Activated T-helper 1 cell treated with anti-CD3 and anti-CD28 coated beads, Interleukin-2, amount 50 U/mL, for 16 hours (primary cell): ENCODE results near the gene APOL5.
"Not testable (repeated sequence)": the region's sequence is repeated elsewhere in the genome, so short reads cannot be mapped to it uniquely, and the experiment has no call there.

ENCODE experiments used
- DNase-seq, 2 donors: peaks; one replicate each; pipeline ENCODE4 v3.0.0-alpha.2; 2020; ENCODE audit warnings: low read depth in 1 of 2, low spot score in 1 of 2

APOL5 gene

DNA sequence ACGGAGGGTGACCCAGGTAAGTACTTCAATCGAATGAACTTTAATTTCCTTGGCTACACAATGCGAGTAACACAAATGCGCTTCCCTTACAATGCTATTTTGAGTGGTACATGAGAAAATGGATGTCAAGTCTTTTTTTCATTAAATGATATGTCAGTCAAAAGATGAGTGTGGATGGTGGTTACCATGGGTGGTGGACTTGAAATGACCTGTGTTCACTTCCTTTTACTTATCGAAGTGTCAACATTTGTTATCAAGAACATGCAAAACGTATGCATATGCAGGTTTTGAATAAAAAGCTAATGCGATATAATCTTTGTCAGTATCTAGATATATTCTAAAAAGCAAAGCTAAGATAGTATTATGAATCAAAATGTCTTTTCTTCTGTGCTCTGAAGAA lies 8.8 kb upstream of the APOL5 start:
- DNase-seq: no peak

GRCh38 chr22:35711336-35711735 lies 6.3 kb upstream of the APOL5 start:
- DNase-seq: no peak

DNA sequence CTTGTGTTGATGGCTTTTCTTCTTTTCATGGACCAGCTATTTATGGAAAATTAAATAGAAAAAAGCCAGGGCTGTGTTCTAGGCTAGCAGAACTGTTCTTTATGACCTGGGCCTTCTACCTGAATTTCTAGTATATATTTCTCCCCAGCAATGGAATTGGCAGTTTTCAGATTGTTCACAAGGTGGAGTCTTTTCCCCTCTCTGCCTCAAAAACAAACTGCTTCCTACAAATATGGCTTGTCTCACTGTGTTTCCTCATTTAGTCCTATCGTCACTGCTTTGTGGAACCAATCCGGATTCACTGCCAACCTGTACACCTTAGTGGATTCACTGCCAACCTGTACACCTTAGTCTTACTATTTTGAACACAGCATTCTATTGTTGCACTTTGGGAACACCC lies 5.0 kb upstream of the APOL5 start:
- no peak for DNase-seq

DNA sequence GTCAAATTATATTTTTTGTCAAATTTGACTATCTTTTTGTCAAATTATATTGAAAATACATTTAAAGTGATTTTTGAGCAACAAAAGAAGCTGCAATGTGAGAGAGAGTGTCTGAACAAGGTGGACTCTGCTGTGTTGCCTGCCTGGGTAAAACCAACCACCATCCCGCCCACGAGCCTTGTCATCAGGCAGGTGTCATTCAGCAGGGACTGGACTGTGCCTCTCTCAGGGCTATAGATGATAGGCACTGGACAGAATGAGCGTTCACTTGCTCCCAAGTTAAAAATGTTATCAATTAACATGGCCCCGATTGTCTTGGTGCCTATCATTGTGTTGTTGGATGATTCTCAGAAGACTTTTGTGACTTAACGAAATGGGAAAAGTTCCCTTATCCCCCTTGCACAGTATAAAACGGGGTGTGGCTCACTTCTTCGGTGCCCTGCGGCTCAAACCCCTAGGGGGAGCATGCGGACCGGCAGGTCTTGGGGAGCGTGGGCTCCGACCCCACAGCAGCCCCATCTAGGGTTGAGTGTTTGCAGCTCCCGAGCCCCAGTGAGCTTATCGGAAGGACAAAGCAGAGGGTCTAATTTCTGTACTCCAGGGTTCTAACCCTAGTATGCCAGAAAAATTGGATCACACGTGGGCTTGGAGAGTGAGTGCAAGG lies 1.7 kb downstream of the APOL5 start:
- no peak for DNase-seq

- no peak for DNase-seq
Measured at GRCh38 chr22:35721960-35722359, 4.3 kb downstream of the APOL5 start.

- no peak for DNase-seq
Measured at GRCh38 chr22:35725521-35725920, 7.8 kb downstream of the APOL5 start.

- no peak for DNase-seq
Measured at GRCh38 chr22:35726398-35726797, 8.7 kb downstream of the APOL5 start.

DNA sequence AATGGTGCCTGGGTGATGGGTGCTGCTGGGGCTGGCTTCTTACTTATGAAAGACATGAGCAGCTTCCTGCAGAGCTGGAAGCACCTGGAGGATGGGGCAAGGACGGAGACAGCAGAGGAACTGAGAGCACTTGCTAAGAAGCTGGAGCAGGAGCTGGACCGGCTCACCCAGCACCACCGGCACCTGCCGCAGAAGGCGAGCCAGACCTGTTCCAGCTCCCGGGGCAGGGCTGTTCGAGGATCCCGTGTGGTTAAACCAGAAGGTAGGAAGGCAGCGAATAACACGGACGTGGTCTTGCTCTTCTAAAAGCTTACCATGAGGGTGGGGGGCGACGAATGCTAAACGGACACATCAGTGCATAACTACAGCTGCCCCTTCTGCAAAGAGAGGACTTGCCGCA lies 9.3 kb downstream of the APOL5 start:
- no peak for DNase-seq

DNA sequence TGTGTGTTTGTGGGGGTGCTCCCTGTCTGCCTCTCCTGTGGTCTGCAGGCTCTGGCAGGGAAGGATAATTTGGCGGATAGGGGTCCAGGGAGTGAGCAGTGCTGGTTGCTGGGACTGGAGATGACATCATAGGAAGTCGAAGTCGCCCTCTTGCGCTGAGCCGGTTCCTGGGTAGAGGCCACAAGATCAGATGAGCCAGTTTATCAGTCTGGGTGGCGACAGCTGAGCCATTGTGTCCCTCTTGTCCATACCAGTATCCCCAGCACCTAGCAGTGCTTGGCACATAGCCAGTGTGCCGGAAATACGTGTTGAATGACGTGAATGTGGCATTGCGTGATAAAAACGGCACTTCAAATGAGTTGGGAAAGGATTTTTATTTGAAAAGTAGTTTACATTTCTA lies 9.8 kb downstream of the APOL5 start:
- no peak for DNase-seq

GRCh38 chr22:35728639-35729308 lies 11.1 kb downstream of the APOL5 start:
- DNase-seq: no peak

- no peak for DNase-seq
Measured at GRCh38 chr22:35729309-35729698, 11.6 kb downstream of the APOL5 start.

- no peak for DNase-seq
Measured at GRCh38 chr22:35731321-35731720, 13.6 kb downstream of the APOL5 start.

DNA sequence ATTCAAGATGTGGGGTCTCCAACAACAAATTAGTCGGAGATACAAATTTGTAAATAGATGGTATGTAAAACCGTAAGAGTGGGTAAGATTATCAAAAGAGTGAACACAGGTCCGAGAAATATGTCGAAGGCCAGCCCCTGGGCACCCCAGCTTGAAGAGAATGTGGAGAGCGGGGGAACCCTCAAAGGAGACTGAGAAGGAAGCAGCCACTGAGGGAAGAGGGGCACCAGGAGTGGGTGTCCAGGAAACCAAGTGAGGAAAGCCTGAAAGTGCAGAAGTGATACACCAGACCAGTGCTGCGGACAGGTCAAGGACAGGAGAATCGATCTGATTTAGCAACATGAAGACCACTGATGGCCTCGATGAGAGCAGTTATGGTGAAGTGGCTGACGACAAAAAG lies 14.4 kb downstream of the APOL5 start:
- no peak for DNase-seq

DNA sequence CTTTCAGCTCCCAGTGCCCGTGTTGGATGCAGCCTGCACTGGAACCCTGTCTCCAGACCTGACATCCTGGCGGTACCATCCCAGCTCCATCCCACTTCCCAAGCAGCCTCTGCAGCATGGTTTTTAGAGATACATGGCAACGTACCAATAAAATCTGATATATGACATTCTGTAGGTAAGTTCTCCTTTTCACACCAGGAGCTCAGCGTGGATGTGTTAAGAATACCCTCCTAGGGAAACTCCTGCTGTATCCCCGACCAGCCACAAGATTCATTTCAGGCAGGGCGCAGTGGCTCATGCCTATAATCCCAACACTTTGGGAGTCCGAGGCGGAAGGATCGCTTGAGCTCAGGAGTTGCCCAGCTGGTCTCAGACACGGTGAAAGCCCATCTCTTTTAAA lies 15.4 kb downstream of the APOL5 start:
- no peak for DNase-seq

DNA sequence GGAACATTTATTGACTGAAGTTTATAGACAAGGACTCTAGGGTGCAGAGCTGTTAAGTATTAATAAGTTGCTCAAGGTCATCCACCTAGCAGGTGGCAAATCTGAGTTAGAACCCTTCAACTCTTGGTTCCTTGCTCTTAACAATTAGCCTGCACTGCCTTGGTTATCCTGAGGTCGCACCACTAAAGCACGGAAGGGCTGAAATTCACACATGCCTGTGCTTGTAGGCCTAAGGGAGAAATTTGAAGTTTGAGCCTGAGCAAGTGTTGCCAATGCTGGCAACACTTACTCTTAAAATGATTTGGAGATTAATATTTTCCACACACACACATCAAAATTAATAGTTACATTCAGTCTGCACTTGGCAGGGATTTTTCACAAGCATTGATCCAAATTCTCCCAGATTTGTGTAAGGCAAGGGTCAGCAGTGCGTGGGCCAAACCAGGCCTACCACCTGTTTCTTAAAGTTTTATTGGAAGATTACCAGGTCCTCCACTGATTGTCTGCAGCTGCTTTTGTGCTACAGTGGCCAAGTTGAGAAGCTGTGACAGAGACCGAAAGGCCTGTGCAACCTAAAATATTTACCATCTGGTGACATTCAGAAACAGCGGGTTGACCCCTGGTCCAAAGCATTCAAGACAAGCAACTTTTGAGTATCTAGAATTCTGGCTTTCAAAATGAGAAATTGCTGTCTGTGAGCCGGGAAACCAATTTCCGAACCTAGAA lies 16.3 kb downstream of the APOL5 start:
- no peak for DNase-seq

DNA sequence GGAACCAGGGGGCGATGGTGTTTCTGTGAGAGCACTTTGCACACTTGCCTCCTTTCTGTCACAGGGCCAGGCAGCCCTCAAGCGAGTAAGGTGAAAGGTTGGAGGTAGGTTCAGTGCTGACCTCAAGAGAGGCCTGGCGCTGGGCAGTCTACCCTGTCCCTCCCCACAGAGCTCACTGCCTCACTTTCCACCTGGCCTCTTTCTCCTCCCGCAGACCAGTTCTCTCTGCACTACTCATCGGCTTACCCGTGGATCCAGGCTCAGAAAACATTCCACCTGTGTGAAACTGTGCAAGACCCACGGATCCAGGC lies 16.8 kb downstream of the APOL5 start:
- DNase-seq: no peak

DNA sequence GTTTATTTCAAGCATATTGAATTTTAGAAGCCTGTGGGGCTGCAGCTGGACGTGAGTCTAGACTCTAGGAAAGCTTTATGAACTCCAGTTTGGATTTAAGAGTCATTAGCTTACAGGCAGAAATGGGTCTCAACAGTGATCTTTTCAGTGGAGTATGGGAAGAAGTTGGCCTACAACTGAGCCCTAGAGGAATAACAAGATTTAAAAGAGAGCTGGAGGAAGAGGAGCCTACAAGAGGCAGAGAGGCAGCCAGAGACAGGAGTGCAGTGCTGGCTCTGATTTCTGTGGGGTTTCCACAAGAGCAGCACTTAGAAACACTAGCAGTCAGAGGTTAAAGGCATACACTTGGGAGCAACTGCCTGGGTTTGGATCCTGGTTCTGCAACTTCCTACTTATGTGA lies 17.9 kb downstream of the APOL5 start:
- no peak for DNase-seq

DNA sequence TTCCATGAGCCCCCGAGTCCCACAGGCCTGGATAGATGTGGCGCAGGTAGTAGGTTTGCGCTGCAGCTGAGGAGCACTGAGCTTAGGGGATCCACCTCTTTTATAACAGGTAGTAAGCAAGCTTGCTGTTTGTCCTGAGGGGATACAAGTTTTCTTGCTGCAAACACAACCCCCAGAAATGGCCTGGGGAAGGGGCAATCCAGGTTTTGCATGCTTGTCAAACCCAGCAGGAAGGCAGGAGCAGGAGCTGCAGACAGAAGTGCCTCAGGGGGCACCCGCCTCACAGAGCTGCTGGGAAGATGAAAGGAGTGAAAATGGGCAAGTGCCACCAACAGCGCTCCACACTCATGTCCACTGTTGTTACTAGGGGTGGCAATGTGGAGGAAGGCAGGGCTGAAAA lies 18.5 kb downstream of the APOL5 start:
- DNase-seq: no peak

DNA sequence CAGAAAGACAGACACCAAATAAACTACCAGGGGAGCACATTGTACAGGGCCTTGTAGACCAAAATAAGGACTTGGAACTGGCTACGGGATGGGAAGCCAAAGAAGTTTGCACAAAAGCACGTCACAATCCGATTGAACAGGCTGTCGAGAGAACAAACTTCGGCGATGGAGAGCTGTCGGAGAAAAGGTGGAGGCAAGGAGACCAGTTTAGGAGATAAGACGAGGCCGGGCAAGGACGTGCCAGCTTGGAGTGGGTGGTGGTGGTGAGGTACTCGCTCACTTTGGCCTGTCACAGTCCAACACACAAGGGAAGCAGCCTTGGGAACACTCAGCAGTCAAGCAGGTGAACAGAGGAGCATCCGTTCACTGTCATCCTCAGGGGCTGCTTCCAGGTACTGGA lies 19.0 kb downstream of the APOL5 start:
- DNase-seq: no peak

- not testable (repeated sequence) for DNase-seq
Measured at GRCh38 chr22:35737886-35738285, 20.2 kb downstream of the APOL5 start.

GRCh38 chr22:35739076-35739930 lies 21.6 kb downstream of the APOL5 start:
- DNase-seq: no peak

DNA sequence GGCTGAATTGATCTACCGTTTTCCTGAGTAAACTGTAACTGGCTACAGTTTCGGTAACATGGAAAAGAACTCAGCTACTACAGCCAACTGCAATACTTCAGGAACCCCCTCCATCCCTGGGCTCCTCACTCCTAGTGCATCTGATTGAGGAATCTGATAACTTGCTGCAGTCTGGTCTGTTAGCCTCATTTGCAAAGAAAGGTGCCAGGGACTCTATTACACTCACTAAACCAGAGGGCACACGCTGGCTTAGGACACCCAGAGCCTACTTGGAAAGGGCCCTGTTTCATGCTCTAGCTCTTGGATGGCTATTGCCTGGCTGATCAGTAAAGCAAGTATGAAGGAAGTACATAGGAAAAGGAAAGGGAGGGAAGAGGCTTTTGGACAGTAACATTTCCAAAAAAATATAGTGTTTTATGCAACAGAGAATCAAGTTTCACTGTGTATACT lies 22.3 kb downstream of the APOL5 start:
- no peak for DNase-seq
